ENCODE results near the gene DCAF7.

The DCAF7 gene

DNA sequence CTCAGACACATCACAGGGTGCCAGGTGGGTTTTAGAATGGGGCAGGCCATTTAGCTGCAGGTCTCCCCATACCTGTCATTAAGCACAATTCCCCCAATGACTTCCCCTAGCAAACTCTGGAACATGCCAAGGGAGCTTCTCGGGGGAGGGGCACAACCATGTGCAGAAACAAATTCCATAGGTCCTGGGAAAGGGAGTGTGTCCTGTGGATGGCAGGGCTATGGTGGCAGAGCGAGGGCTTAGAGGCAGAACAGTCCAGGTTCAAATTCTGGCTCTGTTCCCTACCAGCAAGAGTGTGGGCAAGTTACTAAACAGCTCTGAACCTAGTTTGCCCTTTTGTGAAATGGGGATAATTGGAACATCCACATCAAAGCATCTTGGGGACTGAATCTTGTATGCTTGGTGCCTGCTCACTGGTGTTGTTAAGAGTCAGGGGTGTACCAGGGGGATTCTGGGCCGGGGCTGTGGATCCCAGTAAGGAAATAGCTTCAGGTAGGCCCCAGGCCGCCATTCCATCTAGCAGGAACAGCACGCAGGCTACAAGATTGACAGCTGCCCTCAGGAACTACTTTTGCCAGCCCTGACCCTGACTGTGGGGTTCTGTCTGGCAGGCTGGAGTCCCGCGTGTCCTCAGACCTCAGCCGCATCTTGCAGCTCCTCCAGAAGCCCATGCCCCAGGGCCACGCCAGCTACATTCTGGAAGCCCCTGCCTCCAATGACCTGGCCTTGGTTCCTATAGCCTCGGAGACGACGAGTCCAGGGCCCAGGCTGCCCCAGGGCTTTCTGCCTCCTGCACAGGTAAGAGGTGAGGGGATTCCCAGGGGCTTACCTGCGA, 5.6 kb upstream of the DCAF7 start:
- DNase-seq (ENCODE audit: low spot score), result no peak

DNA sequence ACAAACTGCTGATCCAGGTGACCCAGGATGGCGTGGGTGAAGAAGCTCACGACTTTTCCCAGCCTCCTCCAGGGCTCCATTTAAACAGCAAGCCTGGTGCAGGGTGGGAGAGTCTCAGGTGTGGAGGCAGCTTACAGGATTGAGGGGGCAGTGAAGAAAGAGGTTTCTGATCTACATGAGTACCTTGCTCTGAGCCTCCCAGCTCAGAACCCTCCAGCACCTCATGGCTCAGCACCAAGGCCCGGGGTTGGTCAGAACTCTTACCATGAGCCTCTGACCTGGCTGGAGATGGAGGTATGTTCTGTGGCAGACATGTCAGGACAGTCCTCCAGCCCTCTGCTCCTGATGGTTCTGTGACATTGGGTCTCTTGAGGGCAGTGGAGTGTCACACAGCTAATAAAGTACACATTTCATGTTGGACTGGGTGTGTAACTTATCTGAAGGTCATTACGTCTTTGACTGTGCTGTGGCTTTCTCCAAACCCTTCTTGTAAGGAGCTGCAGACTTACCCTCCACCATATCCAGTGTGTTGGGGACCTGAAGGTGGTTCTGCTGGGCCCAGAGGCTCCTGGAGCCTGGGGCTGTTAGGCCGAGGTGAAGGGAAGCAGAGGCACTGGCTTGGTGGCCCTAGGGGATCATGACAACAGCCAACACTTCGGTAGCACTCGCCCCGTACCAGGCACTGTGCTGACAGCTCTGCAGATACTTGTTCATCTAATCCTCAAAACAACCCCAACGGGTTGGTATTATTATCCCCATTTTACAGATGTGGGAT, 3.8 kb upstream of the DCAF7 start:
- peak; percentile 13 for DNase-seq (ENCODE audit: low spot score)

DNA sequence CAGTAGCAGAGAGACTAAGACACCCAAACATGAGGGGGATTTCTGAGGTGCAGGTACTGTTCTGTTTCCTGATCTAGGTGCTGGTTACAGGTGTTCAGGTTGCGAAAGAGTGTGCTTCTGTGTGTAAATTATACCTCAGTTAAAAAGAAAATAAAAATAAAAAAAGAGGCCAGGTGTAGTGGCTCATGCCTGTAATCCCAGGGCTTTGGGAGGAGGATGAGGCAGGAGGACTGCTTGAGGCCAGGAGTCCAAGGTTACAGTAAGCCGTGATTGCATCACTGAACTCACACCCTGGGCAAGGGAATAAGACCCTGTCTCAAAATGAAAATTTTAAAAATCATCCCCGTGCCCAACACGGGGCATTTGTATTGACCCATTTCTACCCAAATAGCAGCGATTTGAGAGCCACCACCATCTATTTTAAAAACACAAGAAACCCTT, 3.2 kb upstream of the DCAF7 start:
- no peak for DNase-seq (ENCODE audit: low spot score)

DNA sequence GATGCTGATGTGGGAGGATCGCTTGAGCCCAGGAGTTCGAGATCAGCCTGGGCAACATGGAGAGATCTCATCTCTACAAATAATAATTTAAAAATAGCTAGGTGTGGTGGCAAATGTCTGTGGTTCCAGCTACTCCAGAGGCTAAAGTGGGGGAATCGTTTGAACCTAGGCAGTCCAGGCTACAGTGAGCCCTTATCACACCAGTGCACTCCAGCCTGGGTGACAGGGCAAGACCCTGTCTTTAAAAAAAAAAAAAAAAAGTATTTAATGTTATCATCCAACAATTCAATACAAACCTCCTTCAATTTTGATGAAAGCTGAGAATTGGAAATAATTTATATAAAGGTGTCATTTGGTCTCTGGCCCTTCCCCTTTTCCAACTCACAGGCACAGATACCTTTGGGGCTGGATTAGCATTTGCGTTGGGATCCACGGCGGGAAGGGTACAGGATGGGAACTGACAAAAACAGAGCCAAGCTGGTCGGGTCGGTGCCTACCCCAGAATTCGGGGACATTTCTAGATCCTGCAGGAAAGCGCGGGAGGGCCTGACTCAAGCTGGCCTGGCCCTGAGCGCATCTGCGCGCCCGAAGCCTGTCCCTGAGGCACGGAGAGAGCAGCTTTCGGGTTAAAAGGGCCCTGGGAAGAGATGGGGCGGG, 860 bp upstream of the DCAF7 start:
- no peak for DNase-seq (ENCODE audit: low spot score)

DNA sequence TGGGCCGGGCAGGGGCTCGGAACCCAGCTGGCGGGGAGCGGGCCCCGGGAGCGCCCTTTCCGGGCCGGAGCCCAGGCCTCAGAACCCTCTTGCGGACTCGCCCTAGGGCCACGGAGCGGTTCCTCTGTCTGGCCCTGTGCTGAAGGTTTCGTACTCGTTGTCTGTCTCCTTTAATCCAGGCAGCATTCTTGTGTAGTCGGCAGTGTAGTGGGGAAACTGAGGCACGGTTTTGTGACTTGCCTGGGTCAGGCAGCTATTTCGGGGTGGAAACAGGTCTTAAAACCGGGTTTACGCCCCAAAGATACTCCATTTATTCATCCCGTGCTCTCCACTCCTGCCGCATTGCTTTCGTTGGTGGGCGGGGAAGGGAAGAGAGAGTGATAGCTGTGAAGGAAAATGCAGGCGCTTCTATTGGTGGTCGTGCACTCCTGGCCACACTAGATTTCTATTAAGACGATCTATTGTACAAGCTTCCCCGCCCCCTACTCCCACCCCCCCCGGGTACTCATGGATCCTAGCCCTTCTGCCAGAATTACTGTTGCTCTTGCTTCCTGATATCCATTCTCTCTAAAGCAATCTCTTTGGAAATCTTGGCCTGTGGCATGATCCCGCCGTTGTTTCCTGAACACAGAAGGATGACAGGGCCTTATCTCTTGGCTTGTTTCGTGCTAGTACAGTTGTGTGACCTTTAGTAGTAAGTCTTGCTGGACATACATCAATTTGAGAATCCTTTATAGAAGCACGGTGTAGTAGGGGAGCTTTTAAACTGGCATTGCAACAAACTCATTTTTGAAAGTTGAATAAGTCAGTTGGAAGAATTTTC, 751 bp downstream of the DCAF7 start:
- DNase-seq (ENCODE audit: low spot score), result no peak

- no peak for DNase-seq (ENCODE audit: low spot score)
Observed at GRCh38 chr17:63552211-63552610, 1.9 kb downstream of the DCAF7 start.

DNA sequence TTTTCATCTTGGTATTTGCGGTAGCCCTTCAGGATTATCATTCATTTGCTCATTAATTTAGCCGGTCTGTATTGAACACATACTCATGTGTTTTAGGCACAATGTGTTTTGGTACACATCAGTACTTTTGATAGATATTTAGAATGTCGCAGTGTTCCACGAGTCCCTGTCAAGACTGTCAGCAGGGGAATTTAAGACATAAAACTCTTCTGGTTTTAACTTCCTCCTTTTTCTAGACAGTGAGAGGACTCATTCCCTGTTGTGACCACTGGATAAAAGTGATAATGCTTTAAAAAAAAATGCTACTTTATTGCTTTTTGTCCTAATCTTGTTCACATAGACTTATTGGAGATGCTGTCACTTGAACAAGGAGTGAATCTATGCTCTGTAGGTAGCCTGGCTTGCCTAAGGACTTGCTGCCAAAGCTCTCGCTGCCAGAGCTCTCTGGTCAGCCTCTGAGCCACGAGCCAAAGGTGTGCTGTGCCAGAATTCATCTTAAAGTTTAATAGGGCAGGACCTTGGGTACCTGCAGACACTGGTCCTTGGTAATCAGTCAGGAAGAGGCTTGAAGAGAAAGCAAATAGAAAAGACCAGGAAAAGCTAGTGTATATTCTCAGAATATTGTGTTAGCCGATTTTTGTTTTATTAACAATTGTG, 5.4 kb downstream of the DCAF7 start:
- no peak for DNase-seq (ENCODE audit: low spot score)

DNA sequence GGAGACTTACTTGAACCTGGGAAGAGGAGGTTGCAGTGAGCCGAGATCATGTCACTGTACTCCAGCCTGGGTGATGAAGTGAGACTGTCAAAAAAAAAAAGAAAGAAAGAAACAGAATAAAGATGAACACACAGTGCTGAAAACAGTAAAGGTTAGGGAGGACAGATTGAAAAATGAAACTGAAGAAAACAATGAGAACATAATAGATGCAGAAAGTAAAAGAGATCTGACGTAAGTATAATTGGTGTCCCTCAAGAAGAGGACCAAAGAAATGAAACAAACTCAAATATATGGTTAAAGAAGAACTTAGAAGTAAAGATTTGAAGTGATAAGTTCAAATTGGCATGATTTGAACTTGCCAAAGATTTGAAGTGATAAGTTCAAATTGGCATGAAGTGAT, 7.1 kb downstream of the DCAF7 start:
- DNase-seq (ENCODE audit: low spot score), result no peak

DNA sequence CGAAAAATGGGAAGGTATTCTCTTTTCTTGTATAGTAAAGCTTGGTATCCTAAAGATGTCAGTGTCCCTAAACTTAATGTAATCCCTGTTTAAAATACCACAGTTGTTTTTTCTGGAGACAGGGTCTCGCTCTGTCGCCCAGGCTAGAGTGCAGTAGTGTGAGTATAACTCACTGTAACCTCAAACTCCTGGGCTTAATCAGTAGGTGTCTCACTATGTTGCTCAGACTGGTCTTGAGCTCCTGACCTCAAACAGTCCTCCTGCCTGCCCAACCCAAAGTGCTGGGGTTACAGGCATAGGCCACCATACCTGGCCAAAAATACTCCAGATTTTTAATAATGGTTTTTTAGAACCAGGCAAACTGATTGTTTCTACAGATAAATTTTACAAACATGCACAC, 8.2 kb downstream of the DCAF7 start:
- DNase-seq (ENCODE audit: low spot score), result no peak

DNA sequence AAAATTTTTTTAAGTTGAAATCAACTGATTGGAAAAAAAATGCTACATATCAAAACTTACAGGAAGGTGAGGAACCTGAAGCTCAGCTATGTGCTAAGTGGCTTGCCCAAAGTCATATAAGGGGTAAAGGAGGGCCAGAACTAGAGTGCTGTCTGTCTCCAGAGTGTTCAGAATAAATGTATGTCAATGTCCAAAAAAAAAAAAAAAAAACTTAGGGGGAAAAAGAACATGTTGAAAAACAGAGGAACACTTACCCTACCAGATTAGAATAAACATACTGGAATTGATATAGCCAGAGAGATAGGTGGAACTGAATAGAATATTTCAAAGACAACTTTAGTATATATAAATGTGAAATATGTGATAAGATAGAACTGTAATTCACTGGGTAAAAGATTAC, 11.5 kb downstream of the DCAF7 start:
- DNase-seq (ENCODE audit: low spot score), result no peak

- DNase-seq (ENCODE audit: low spot score), result no peak
Observed at GRCh38 chr17:63563339-63563738, 13.1 kb downstream of the DCAF7 start.

GRCh38 chr17:63564562-63564961, 14.3 kb downstream of the DCAF7 start:
- DNase-seq (ENCODE audit: low spot score), result no peak

GRCh38 chr17:63567229-63567628, 17.0 kb downstream of the DCAF7 start:
- no peak for DNase-seq (ENCODE audit: low spot score)

DNA sequence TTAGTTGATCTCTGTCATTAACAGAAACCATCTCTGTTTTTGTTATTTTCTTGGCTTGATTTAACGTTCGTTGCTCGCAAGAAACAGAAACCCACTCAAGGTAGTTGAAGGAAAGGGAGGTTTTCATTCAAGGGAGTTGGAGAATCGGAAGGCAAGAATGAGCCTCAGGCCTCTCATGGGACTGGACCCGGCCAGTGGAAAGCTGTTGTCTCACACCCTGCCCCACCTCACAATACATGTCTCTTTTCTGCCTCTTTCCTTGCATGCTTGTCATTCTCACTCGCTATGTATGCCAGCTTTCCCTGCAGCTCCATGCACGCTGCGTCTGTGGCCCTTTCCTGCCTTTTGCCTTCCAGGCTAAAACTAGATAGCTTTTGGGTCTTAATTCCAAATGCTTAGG, 18.3 kb downstream of the DCAF7 start:
- DNase-seq (ENCODE audit: low spot score), result no peak

GRCh38 chr17:63571632-63572310, 21.5 kb downstream of the DCAF7 start:
- DNase-seq (ENCODE audit: low spot score), result no peak

- no peak for DNase-seq (ENCODE audit: low spot score)
Observed at GRCh38 chr17:63573634-63574033, 23.4 kb downstream of the DCAF7 start.

- DNase-seq (ENCODE audit: low spot score), result no peak
Observed at GRCh38 chr17:63578027-63578768, 27.9 kb downstream of the DCAF7 start.

GRCh38 chr17:63578769-63579111, 28.5 kb downstream of the DCAF7 start:
- DNase-seq (ENCODE audit: low spot score), result no peak

DNA sequence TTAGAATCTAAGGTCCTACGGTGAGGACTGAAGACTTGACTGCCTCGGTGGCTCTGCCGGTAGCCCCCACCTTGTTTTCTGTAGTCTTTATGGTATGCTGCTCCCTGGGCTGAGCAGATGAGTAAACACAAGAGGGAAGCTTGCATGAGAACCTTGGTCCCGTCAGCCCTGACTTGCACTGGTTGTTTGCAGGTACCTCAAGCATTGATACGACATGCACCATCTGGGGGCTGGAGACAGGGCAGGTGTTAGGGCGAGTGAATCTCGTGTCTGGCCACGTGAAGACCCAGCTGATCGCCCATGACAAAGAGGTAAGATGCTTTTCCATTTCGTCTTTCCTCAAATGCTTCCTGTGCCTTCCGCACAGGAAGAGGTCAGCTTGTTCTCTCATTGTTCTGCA, 29.4 kb downstream of the DCAF7 start:
- no peak for DNase-seq (ENCODE audit: low spot score)

DNA sequence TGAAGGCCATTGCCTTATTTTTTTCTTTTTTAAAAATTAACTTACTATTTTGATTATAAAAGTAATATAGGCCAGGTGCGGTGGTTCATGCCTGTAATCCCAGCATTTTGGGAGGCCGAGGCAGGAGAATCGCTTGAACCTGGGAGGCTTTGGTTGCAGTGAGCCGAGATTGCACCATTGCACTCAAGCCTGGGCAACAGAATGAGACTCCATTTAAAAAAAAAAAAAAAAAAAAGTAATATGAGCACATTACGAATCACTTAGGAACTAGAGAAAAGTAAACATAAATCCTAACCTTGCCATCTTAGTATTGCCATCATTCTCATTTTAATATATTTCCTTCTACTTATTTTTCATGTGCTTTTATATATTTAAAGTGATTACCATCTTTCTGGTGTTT, 37.5 kb downstream of the DCAF7 start:
- no peak for DNase-seq (ENCODE audit: low spot score)
